ENCODE data around the gene DHX36. TPM values are rescaled to one million over a fixed set of nuclear protein-coding genes. Genes with fewer than 3 reads are reported as not detected.

Gene DHX36
- polyA plus RNA-seq, 3 donors: 4.7 to 31.5 (median 5.7) TPM

DNA sequence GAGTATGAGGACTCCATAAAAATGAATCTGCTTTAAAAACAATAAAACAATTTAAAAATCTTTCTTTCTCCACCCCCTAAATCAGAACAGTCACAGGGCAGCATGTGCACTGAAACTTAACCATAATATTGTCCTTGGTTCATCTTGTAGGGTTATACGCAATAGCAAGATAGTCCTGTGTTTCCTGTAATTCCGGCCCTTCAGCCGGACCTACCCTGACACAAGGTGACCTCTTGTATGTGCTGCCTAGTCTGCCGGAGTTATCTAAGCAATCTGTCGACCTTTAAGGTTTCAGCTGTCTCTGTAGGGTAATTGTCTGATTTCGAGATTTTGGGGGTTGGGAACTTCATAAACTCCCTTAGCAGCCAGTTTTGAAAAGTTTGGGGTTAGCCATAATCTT is 99.9 kb downstream of the DHX36 start:
- Histone ChIP-seq H3K27ac (ENCODE audit: low read depth in 1 of 2, low read length in 2 of 2) (no peak overlapping the region), H3K79me2 (ENCODE audit: insufficient read depth, low read length) (no peaks in the 10 kb centered on the region), H3K4me3 (replicated peaks in 1 of 3; ENCODE audit: low read depth in 2 of 3, low read length in 3 of 3) (no peak overlapping the region), H2AFZ (ENCODE audit: insufficient read depth, low read depth, low read length, poor library complexity, severe bottlenecking) (no peak overlapping the region), H3K36me3 (replicated peaks in 1 of 2; ENCODE audit: control insufficient read depth in 1 of 2, insufficient read depth in 2 of 2, low read length in 2 of 2) (no peaks in the 10 kb centered on the region), H4K20me1 (ENCODE audit: insufficient read depth, low read length) (no peaks in the 10 kb centered on the region), H3K27me3 (ENCODE audit: control insufficient read depth in 2 of 2, insufficient read depth in 2 of 2, low read length in 2 of 2) (no peaks in the 10 kb centered on the region), H3K9ac (ENCODE audit: insufficient read depth, low read length, poor library complexity, severe bottlenecking) (no peak overlapping the region), H3K4me1 (ENCODE audit: control insufficient read depth in 1 of 2, insufficient read depth in 2 of 2, low read length in 2 of 2) (peaks cover 6 to 14% of the 10 kb centered on the region in 2 donors), H3K9me3 (replicated peaks in 1 of 2; ENCODE audit: control insufficient read depth in 1 of 2, insufficient read depth in 1 of 2, low read length in 2 of 2) (no peaks in the 10 kb centered on the region), H3K4me2 (replicated peaks; ENCODE audit: extremely low read depth, low read length, poor library complexity, severe bottlenecking) (no peak overlapping the region)
- peak overlapping the region in 1 of 7 donors; percentile 30 for H3K27ac Mint-ChIP-seq
- no peak overlapping the region for H3K4me3 Mint-ChIP-seq
- no peak for DNase-seq
- TF ChIP-seq CTCF (IDR thresholded peaks at IDR 0.05): no peak
- peaks cover 20% of the 10 kb centered on the region for H3K4me1 Mint-ChIP-seq
- no peaks in the 10 kb centered on the region for H3K36me3 Mint-ChIP-seq
- intact Hi-C loops (cut with micrococcal nuclease): no loop called here
- whole genome bisulfite sequencing (ENCODE audit: insufficient coverage): 55% methylated on average over 6 of the region's 6 CpGs
- peaks cover 0 to 4% (median 0%) of the 10 kb centered on the region in 7 donors for H3K9me3 Mint-ChIP-seq
- peaks cover 0 to 3% (median 0%) of the 10 kb centered on the region in 3 donors for H3K27me3 Mint-ChIP-seq (ENCODE audit: low read depth in 3 of 3)

DNA sequence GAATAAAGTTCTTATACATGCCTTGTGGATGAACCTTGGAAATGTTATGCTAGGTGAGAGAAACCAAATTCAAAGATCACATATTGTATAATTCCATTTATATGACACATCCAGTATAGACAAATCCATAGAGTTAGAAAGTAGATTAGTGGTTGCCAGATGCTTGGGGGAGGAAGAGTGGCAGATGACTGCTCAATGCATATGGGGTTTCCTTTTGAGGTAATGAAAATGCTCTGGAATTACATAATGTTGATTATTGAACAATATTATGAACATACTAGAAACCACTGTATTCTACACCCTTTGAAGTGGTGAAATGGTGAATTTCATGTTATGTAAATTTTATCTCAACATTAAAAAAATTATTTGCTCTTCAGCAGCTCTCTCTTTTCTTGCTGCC is 100.8 kb downstream of the DHX36 start:
- intact Hi-C loops (cut with micrococcal nuclease): no loop called here
- Mint-ChIP-seq H3K36me3 (no peaks in the 10 kb centered on the region), H3K4me3 (no peak overlapping the region), H3K27me3 (ENCODE audit: low read depth in 3 of 3) (peaks cover 0 to 3% (median 0%) of the 10 kb centered on the region in 3 donors), H3K9me3 (peaks cover 0 to 4% (median 0%) of the 10 kb centered on the region in 7 donors), H3K4me1 (peaks cover 20% of the 10 kb centered on the region), H3K27ac (no peak overlapping the region)
- peaks cover 6 to 14% of the 10 kb centered on the region in 2 donors for H3K4me1 ChIP-seq (ENCODE audit: control insufficient read depth in 1 of 2, insufficient read depth in 2 of 2, low read length in 2 of 2)
- H3K9me3 ChIP-seq (replicated peaks in 1 of 2; ENCODE audit: control insufficient read depth in 1 of 2, insufficient read depth in 1 of 2, low read length in 2 of 2): no peaks in the 10 kb centered on the region
- TF ChIP-seq CTCF (IDR thresholded peaks at IDR 0.05): no peak
- no peaks in the 10 kb centered on the region for H4K20me1 ChIP-seq (ENCODE audit: insufficient read depth, low read length)
- DNase-seq: no peak
- no peaks in the 10 kb centered on the region for H3K79me2 ChIP-seq (ENCODE audit: insufficient read depth, low read length)
- H3K4me2 ChIP-seq (replicated peaks; ENCODE audit: extremely low read depth, low read length, poor library complexity, severe bottlenecking): no peak overlapping the region
- H3K27me3 ChIP-seq (ENCODE audit: control insufficient read depth in 2 of 2, insufficient read depth in 2 of 2, low read length in 2 of 2): no peaks in the 10 kb centered on the region
- H3K36me3 ChIP-seq (replicated peaks in 1 of 2; ENCODE audit: control insufficient read depth in 1 of 2, insufficient read depth in 2 of 2, low read length in 2 of 2): no peaks in the 10 kb centered on the region
- H3K27ac ChIP-seq (ENCODE audit: low read depth in 1 of 2, low read length in 2 of 2): no peak overlapping the region
- no peak overlapping the region for H2AFZ ChIP-seq (ENCODE audit: insufficient read depth, low read depth, low read length, poor library complexity, severe bottlenecking)
- H3K9ac ChIP-seq (ENCODE audit: insufficient read depth, low read length, poor library complexity, severe bottlenecking): no peak overlapping the region
- H3K4me3 ChIP-seq (replicated peaks in 1 of 3; ENCODE audit: low read depth in 2 of 3, low read length in 3 of 3): no peak overlapping the region

Small RNAs within 50 kb of the gene (small RNA-seq; reads per million reads assigned to genes)
- gene RF01210 (ENCODE audit: insufficient read length, low read depth): not detected

Other genes with a start within 250 kb of the DHX36 start
- under 1 TPM in 1 of 3 donors, not detected in 2; 0.05 TPM for gene ARHGEF26, start 203.1 kb downstream of the DHX36 start, polyA plus RNA-seq
- gene GPR149, start 105.7 kb upstream of the DHX36 start, polyA plus RNA-seq: not detected

Measured in CD14-positive monocyte (primary cell).